Umbilical cord (tissue), 2 donors: ENCODE data around the gene OGFOD3. TPM values are rescaled to one million over a fixed set of nuclear protein-coding genes. Genes with fewer than 3 reads are reported as not detected.
"Not testable (repeated sequence)": the region's sequence is repeated elsewhere in the genome, so short reads cannot be mapped to it uniquely, and the experiment has no call there.

ENCODE experiments used
- DNase-seq: peaks from one replicate; pipeline ENCODE4 v3.0.0-alpha.2; 2015; ENCODE audit warnings: low spot score
- total RNA-seq: library from RNA; depleted of rRNA; stranded (reverse); fragments of >200 nt; gene quantifications from one replicate; pipeline ENCODE4 v1.2.3, GENCODE V29; 2014; ENCODE audit warnings: low replicate concordance; ENCODE audit not compliant: insufficient read depth

OGFOD3 gene, protein sequence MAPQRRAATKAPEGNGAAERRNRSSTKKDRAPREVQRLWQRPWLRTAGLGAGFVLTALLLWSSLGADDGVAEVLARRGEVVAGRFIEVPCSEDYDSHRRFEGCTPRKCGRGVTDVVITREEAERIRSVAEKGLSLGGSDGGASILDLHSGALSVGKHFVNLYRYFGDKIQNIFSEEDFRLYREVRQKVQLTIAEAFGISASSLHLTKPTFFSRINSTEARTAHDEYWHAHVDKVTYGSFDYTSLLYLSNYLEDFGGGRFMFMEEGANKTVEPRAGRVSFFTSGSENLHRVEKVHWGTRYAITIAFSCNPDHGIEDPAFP
- 8.4 TPM for total RNA-seq

DNA sequence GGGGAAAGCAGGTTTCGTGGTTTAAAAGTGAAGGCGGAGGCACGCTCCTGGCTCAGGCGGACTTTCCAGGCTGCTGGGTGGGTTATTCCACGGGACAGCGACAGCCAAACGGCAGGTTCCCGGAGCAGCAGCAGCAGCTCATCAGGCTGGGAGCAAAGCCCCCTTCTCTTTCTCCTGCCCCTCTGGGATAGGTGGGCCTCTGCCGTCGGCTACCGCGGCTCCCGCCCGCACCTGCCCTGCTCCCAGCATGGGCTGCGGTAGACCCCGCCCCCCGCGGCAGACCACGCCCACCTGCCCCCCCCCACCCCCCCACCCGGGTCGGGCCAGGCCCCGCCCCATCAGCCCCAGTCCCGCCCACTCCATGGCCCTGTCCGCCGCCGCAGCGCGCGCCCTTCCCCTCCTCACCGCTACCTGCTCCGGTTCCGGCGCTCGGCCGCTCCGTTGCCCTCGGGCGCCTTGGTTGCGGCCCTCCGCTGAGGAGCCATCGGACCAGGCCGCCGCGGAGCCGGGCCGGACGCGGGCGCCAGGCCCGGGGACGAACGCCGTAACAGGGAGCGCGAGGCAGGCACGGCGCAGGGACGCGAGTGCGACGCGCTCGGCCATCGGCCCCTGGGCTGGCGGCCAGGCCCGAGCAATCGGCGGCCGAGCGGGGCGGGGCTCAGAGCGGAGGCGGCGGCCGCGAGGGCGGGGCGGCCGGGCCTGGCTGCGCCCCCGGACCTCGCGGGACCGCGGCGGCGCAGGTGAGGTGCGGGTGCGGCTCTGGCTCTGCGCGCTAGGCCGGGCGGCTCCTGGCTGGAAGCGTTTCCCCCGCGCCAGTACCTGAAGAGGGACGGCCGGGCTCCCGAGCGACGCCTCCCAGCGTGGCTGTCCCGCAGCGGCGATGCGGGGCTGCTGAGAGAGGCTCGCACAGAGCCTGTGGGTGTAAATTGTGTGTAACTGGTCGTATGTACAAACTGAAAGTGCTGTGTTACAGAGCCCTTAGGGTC lies at the start of gene OGFOD3, which contains the start of gene HEXD:
Gene OGFOD3 (minus strand): TSS at position 586 of the 986 bp plus-strand sequence. CDS start 101 bp downstream, at position 485.
Gene HEXD (plus strand): TSS at position 347 of the 986 bp plus-strand sequence. CDS start 1,453 bp downstream, outside the sequence.
- DNase-seq, result peak; percentile 90

DNA sequence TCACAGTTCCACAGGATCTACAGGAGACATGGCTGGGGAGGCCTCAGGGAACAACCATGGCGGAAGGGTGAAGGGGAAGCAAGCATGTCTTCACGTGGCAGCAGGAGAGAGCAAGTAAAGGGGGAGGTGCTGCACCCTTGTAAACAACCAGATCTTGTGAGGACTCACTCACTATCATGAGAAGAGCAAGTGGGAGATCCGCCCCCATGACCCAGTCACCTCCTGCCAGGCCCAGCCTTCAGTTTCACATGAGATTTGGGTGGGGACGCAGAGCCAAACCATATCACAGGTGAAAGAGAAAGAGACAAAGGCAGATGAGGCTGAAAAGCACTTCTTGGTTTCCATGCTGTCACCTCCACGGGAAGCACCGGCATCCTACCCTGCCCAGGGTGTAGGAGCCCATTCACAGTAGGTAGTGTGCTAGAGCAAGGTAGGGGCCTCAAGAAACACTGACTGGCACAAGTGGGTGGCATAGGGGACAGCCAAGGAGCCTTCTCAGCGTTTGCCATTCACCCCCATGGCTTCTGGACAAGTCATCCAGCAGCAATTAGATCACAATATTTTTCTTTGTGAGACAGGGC lies 46.7 kb upstream of the OGFOD3 start:
- DNase-seq, result no peak

DNA sequence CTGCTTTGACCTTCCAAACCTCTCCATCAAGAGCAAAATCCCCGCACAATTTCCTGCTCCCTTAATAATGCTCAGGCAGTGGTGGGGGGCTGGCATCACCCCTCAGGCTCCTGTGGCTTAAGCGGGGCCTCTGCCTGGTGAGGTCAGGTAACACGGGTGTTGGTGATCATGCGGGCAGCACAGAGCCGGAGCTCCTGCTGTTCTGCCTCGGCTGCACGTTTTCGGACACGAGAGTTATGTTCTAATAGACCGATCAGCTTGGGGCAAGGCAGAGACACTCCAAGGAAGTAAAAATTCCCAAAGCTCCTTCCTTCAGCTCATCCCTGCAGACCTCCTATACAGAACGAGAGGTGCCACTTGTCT lies 46.2 kb upstream of the OGFOD3 start:
- no peak for DNase-seq

DNA sequence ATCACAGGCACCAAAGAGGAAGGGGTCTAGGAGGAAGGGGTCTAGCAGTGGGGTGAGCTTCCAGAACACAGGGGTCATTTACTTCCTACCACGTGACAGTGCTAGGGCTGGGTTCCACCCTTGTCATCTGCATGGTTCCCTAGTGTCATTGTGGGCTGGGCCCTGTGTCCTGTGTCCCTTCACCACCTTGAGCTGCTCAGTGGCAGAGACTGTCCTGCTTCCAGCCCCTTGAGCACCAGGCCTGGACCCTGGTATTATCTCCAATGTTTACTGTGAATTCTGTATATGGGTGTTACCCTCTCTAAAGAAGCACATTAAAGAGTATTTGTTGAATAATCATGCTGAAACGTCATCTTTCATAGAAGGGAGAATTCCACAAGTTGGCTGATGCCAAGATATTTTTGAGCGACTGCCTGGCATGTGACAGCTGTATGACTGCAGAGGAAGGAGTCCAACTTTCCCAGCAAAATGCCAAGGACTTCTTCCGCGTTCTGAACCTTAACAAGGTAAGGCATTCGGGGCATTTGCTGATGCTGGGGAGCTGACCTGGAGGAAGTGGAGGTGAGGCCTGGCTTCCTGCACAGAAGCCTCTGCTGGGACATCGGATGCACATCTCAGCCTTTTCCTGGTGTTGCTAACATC lies 45.7 kb upstream of the OGFOD3 start:
- DNase-seq, result no peak

DNA sequence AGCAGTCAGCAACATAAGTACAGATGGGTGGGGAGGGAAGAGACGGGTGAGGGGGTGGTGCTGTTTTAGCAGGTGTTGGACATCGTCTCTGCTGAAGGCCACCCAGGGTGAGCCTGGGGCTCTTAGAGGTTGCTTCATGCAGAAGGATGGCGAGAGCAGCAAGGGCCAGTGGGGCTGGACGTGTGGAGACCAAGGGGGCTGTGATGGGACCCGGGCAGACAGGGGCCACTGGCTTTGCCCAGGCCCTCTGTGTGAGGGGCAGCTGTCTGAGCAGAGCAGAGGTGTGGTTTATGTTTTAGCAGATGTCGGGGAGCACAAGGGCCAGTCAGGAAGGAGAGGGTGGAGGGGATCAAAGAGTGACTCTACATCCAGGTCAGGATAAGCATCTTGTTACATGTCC lies 45.0 kb upstream of the OGFOD3 start:
- DNase-seq, result no peak

DNA sequence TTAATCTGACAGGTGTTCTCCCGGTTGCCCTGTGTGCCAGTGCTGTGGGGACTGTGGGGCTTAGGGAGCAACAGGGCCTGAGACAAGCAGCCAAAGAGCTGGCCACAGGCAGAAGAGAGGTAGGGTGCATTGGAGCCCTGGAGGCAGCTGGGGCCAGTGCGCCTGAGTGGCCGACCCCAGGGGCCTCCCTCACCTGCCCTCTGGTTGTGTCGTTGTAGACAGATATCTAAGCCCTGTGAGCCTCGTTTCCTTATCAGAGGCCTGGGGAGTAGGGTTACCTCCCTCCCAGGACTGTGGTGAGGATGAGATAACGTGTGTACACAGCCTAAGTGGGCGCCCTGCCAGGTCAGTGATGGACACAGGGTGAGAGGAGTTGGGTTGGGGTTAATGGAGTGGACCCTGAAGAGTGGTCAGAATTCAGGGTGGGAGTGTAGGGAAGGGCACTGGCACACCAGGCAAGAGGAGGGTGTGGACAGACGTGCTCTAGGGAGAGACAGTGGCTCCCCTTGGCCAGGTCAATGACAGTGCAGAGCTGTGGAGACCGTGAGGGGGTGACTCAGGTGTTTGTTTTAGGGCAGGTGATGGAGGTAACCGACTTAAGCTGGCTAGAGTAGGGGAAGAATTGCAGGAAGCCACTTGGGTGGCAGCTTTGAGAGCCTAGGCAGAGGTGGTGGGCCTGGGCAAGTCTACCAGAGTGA lies 43.6 kb upstream of the OGFOD3 start:
- DNase-seq, result no peak

DNA sequence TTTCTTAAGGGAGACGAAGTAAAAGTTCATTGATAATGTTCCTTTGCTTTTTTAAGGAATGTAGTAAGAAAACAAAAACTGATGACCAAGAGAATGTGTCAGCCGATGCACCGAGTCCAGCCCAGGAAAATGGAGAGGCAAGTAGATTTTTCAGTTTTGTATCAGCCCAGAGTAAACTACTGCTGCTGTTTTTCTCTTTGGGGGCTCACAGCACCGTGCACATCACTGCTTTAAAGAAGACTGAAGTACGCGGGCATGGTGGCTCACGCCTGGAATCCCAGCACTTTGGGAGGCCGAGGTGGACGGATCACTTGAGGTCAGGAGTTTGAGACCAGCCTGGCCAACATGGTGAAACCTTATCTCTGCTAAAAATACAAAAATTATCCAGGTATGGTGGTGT lies 41.5 kb upstream of the OGFOD3 start:
- not testable (repeated sequence) for DNase-seq

DNA sequence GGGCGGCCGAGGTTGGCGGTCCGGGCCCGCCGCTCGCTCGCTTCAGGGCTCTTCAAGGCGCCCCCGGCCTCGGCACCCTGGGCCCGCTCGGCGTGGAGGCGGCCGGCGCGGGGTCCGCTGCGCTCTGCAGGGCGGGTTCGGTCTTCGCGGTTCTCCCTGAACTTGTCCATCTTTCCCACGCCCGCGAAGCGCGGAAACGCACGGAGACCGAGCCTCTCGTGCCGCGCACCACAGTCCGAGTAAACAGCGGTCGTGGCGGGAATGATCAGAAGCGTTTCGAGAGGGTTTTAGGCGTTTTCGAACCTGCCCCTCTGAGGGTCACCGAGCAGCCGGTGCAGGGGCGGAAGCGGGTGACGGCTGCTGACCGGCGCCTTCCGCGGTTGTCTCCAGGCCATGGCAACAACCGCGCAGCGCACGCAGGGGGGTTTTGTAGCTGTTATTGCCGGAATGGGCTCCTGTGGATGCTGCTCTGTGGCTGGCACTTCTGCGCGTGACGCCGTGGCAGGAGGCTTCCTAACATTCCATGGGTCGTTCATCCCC lies 40.6 kb upstream of the OGFOD3 start:
- peak; percentile 24 for DNase-seq

DNA sequence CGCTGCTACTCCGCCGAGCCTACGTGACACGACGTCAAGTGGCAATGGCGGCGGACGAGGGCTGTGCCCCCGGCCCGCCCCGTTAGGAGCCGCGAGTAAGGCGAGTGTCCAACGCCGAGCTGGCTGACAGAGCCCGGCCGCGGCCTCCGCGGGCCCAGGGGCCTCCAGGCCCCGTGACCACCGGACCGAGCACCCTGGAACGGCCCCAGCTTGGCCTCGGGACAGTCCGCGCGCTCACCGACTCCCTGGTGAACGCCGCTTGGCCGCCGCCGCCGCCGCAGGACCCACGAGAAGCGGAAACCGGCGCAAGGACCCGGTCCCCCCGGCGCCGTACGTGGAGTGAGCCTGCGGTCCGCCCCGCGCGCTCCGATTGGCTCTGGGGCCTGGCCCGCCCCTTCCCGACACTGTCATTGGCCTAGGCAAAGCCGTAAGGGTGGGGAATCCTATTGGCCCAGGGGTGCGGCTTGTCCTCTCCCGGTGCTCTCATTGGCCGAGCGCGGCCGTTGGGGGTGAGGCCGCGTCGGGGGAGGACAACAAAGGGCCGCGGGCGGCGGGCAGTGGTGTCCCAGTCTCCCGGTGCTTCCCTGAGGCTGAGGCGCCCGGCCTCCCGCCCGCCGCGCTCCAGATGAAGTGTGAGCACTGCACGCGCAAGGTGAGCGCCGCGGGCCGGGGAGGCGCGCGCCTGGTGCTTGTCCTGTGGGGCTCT lies 39.9 kb upstream of the OGFOD3 start, which contains the start of gene NARF:
Gene NARF (plus strand): TSS at position 563 of the 706 bp plus-strand sequence. CDS start 63 bp downstream, at position 626.
- DNase-seq, result peak; percentile 99

DNA sequence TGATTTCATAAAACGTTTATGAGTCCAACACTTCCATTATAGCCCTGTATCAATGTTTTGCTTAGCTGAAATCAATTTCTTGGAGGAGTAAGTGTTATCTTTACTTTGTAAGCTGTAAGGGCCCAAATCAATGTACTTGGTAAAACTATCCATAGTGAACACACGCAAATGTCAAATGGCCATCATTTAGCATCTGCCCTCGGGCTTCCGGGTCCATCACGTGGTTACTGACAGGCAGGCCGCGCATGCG lies 39.5 kb upstream of the OGFOD3 start:
- no peak for DNase-seq

DNA sequence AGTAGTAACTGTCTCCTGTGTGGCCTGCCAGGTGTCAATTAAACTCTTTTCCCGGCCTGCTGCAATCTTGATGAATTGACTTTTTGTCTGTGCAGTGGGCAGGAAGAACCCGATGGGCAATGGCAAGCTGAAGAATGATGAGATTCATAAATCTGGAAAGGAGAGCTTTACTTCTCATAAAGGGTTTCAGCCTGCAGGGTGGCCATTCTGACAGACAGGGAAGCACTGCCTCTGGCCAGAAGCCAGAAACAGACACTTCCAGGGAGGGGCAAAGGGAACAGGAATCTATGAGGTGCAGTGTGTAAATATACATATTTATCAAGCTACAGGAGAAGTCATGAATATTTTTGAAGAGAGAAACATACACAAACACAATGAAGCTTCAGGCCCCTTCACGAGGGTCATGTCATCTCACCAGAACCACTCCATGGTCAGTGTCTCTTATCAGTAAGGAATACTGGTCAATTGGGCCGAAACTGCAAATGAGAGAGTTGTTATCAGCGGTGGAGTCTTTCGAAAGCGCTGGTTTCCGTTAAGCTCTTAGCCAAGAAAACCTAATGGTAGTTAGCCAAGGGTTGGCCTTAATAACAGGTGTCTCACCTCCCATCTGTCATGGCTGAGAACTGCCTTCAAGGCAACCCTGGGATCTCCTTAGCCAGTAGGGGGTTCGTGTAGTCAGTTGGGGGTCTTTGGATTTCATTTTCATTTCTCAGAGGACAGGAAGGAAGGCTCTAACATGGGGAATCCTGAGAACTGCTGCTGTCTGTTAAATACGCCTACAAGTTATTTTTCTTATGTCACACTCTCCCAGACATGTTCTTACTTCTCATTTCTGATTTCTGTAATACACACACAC lies 38.9 kb upstream of the OGFOD3 start:
- DNase-seq, result peak; percentile 33

DNA sequence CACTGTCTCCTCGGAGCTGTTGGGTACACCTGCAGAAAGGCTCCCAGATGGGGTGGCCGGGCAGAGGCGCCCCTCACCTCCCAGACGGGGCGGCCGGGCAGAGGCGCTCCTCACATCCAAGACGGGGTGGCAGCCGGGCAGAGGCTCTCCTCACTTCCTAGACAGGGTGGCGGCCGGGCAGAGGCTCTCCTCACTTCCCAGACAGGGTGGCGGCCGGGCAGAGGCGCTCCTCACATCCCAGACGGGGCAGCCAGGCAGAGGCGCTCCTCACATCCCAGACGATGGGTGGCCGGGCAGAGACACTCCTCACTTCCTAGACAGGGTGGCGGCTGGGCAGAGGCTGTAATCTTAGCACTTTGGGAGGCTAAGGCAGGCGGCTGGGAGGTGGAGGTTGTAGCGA lies 35.3 kb upstream of the OGFOD3 start:
- DNase-seq, result not testable (repeated sequence)

DNA sequence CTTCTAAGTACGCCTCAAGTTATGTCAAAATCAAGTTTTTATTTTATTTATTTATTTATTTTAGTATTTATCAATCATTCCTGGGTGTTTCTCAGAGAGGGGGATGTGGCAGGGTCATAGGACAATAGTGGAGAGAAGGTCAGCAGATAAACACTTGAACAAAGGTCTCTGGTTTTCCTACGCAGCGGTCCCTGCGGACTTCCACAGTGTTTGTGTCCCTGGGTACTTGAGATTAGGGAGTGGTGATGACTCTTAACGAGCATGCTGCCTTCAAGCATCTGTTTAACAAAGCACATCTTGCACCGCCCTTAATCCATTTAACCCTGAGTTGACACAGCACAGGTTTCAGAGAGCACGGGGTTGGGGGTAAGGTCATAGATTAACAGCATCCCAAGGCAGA lies 34.8 kb upstream of the OGFOD3 start:
- DNase-seq, result not testable (repeated sequence)

DNA sequence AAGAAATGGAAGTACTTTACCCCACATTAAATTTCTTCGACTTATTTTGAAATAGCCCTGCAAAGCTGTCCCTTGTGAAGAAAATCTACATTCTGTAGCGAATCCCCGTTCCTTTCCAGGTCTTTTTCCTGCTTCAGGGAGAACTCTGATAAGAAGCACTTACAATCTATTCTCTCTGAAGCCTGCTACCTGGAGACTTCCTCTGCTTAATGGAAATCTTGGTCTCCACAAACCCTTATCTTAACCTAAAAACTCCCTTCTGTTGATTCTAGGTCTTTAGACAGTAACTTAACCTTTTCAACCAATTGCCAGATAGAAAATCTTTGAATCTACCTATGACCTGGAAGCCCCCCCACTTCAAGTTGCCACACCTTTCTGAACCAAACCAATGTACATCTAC lies 33.8 kb upstream of the OGFOD3 start:
- no peak for DNase-seq

DNA sequence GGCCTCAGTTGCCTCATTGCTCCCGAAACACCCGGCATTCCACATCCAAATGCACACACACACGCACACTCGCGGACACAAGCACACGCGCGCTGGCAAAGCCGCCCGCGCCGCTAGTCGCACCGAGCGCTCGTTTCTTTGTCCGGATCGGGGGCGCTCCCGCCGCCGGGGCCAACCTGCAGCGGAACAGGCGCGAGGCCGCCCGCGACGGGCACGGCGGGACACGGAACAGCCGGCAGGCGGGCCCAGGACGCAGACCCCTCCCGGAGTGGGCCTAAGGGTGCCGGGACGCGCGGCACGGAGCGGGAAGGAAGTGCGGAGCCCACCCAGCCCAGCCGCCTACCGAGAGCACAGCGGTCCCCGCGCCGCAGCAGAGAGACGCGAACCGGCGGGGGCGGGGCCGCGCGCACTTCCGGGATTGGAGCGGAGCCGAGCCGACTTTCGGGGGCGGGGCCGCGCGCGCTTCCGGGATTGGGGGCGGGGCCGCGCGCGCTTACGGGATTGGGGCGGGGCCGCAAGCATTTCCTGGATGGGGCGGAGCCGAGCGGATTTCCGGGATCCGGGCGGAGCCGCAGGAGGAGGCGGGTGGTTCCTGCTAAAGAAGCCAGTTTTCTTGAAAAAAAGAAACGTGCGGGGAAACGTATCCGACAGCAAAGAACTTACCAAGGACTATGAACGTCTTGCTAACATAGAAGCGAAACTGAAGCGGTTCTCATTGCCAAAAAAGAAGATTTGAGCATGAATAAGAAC lies 32.1 kb upstream of the OGFOD3 start, which contains the start of gene CYBC1:
Gene CYBC1 (minus strand): TSS at position 396 of the 750 bp plus-strand sequence. CDS start 1,498 bp downstream, outside the sequence.
- DNase-seq, result peak; percentile 96

DNA sequence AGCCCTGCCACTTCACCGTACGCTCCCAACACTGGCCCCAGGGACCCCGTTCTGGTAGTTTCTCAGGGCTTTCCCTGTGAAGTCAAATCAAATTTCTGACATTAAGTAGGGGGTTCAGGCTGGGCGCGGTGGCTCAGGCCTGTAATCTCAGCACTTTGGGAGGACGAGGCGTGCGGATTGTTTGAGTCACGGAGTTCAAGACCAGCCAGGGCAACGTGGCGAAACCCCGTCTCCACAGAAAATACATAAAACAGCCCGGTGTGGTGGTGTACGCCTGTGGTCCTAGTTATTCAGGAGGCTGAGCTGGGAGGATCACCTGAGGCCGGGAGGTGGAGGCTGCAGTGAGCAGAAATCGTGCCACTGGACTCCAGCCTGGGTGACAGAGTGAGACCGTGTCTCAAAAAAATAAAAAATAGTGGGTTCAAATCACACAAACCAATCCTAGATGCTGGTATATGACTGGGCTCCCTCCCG lies 31.5 kb upstream of the OGFOD3 start:
- DNase-seq, result no peak

DNA sequence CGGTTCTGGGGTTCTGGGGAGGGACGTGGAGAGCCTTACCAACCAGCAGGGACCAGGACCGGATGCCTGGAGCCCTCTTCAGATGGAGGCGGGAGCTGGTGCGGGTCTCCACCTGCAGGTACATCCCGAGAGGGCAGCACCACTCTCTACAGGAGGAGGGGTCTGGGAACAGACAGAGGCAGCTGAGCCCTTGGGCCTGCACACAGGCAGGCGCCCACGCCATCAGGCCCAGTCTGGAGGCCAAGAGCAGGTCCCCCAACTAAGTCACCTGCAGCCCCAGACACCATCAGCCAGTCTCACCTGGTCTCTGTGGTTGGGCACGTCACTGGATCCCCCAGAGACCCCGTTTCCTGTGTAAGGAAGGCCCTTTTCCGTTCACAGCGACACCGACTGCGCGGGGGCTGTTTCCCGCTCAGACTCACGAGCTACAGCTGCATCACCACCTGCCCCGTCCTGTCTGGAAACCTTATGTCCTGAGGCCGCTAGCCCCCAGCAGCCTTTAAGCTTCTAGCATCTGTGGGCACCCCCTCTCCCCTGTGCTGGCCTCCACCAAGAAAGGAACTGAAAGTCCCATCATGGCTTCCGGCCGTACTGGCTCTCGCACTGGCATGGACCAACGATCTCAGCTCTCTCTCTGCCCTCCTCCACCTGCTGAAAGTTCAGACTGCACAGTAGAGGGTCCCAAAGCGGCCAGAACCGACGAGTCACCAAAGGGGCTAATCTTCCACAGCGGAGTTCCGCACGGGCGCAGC lies 30.9 kb upstream of the OGFOD3 start:
- DNase-seq, result no peak
